Fibroblast of skin of right quadriceps (primary cell): Measurements from ENCODE around the gene MCTP1.
"Not testable (repeated sequence)": the region's sequence is repeated elsewhere in the genome, so short reads cannot be mapped to it uniquely, and the experiment has no call there.

ENCODE experiments used
- DNase-seq: peaks from one replicate; pipeline ENCODE4 v3.0.0-alpha.2; 2013

Gene MCTP1

GRCh38 chr5:95022967-95023695 lies 261.8 kb downstream of the MCTP1 start:
- no peak for DNase-seq

- DNase-seq, result no peak
Measured at GRCh38 chr5:95020345-95020744, 264.5 kb downstream of the MCTP1 start.

- DNase-seq, result no peak
Measured at GRCh38 chr5:95018946-95019345, 265.9 kb downstream of the MCTP1 start.

GRCh38 chr5:95018511-95018910 lies 266.4 kb downstream of the MCTP1 start:
- DNase-seq, result no peak

GRCh38 chr5:95009812-95010211 lies 275.1 kb downstream of the MCTP1 start:
- DNase-seq, result no peak

- no peak for DNase-seq
Measured at GRCh38 chr5:95007921-95008597, 276.8 kb downstream of the MCTP1 start.

GRCh38 chr5:95005811-95006210 lies 279.1 kb downstream of the MCTP1 start:
- DNase-seq, result no peak

- DNase-seq, result no peak
Measured at GRCh38 chr5:94998670-94999069, 286.2 kb downstream of the MCTP1 start.

- DNase-seq, result not testable (repeated sequence)
Measured at GRCh38 chr5:94994537-94994936, 290.4 kb downstream of the MCTP1 start.

GRCh38 chr5:94993491-94993890 lies 291.4 kb downstream of the MCTP1 start:
- DNase-seq, result no peak

- no peak for DNase-seq
Measured at GRCh38 chr5:94992325-94992724, 292.6 kb downstream of the MCTP1 start.

GRCh38 chr5:94983861-94984535 lies 300.9 kb downstream of the MCTP1 start:
- DNase-seq, result peak; percentile 75

- no peak for DNase-seq
Measured at GRCh38 chr5:94977437-94977836, 307.5 kb downstream of the MCTP1 start.

- DNase-seq, result no peak
Measured at GRCh38 chr5:94976853-94977252, 308.0 kb downstream of the MCTP1 start.

- no peak for DNase-seq
Measured at GRCh38 chr5:94972268-94972667, 312.6 kb downstream of the MCTP1 start.

GRCh38 chr5:94969174-94969573 lies 315.7 kb downstream of the MCTP1 start:
- DNase-seq, result peak; percentile 5

GRCh38 chr5:94968507-94969095 lies 316.3 kb downstream of the MCTP1 start:
- peak; percentile 63 for DNase-seq

- no peak for DNase-seq
Measured at GRCh38 chr5:94967525-94967924, 317.4 kb downstream of the MCTP1 start.

GRCh38 chr5:94959279-94959678 lies 325.6 kb downstream of the MCTP1 start:
- DNase-seq, result not testable (repeated sequence)

GRCh38 chr5:94945656-94946055 lies 339.2 kb downstream of the MCTP1 start:
- DNase-seq, result no peak

- DNase-seq, result no peak
Measured at GRCh38 chr5:94944160-94944559, 340.7 kb downstream of the MCTP1 start.

- DNase-seq, result no peak
Measured at GRCh38 chr5:94941122-94941755, 343.7 kb downstream of the MCTP1 start.

GRCh38 chr5:94932259-94932658 lies 352.6 kb downstream of the MCTP1 start:
- DNase-seq, result peak; percentile 10
